NCI-H2196 (cell line): ENCODE data around the gene SHE.
"Not testable (repeated sequence)": the region's sequence is repeated elsewhere in the genome, so short reads cannot be mapped to it uniquely, and the experiment has no call there.

Experiments
- DNase-seq: peaks from one replicate; lab custom pipeline; 2025; ENCODE audit not compliant: unreplicated experiment; lab: John Stamatoyannopoulos, UW

The SHE gene

DNA sequence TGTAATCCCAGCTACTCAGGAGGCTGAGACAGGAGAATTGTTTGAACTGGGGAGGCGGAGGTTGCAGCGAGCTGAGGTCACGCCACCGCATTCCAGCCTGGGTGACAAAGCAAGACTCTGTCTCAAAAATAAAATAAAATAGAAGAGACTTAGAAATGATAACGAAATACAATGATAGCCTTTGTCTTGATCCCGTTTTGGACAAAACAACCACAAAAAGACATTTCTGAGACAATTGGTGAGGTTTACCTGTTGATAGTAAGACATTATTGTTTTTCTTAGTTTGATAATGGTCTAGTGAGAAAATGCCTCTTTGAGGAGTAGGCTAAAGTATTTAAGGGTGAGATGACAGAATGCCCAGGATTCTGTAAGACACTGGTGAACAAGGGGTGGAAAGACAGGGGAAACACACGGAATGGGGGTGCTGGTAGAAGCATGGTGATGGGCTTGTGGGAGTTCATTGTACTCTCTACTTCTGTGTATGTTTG, 11.9 kb upstream of the SHE start:
- DNase-seq, result no peak

GRCh38 chr1:154512760-154513159, 10.5 kb upstream of the SHE start:
- DNase-seq, result no peak

DNA sequence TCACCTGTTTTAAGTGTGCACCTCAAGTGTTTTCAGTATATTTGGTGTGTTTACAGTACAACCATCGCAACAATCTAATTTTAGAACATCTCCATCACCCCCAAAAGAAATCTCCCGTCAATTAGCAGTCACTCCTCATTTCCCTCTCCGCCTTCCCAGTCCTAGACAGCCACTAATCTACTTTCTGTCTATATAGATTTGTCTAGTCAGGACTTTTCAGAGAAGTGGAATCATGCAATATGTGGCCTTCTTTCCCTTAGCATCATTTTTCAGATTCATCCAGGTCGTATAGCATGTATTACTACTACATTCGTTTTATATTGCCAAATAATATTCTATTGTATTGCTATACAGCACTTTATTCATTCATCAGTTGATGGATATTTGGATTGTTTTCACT, 1.7 kb upstream of the SHE start:
- no peak for DNase-seq

GRCh38 chr1:154502744-154503115, 518 bp upstream of the SHE start:
- no peak for DNase-seq

- DNase-seq, result no peak
Measured at GRCh38 chr1:154501423-154502065, 668 bp downstream of the SHE start.

- DNase-seq, result no peak
Measured at GRCh38 chr1:154500533-154500932, 1.7 kb downstream of the SHE start.

DNA sequence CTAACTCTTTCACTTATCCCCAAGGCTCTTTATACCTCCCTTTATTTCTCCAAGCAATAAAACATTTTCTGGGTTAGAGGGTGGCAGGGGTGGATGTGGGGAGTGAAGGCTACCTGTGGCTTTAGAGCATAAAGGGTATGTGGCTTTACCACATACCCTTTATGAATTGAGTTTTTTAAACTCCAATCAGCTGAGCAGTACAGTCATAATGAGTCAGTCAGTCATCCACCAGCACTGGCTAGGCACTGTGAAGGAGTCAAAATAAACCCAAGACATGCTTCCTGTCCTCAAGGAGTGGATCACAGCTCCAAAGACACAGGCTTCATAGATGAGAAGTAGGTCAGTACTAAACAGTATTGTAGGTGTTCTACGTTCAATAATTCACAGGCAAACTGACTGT, 2.8 kb downstream of the SHE start:
- no peak for DNase-seq

GRCh38 chr1:154497026-154497806, 5.0 kb downstream of the SHE start:
- DNase-seq, result no peak

- no peak for DNase-seq
Measured at GRCh38 chr1:154496383-154496782, 5.8 kb downstream of the SHE start.

- DNase-seq, result no peak
Measured at GRCh38 chr1:154495496-154496273, 6.5 kb downstream of the SHE start.

- DNase-seq, result no peak
Measured at GRCh38 chr1:154493276-154493675, 8.9 kb downstream of the SHE start.

- DNase-seq, result no peak
Measured at GRCh38 chr1:154492115-154492514, 10.1 kb downstream of the SHE start.

- DNase-seq, result no peak
Measured at GRCh38 chr1:154490317-154490716, 11.9 kb downstream of the SHE start.

GRCh38 chr1:154489695-154490274, 12.4 kb downstream of the SHE start:
- no peak for DNase-seq

GRCh38 chr1:154488922-154489321, 13.3 kb downstream of the SHE start:
- DNase-seq, result no peak

GRCh38 chr1:154486756-154487155, 15.5 kb downstream of the SHE start:
- not testable (repeated sequence) for DNase-seq

DNA sequence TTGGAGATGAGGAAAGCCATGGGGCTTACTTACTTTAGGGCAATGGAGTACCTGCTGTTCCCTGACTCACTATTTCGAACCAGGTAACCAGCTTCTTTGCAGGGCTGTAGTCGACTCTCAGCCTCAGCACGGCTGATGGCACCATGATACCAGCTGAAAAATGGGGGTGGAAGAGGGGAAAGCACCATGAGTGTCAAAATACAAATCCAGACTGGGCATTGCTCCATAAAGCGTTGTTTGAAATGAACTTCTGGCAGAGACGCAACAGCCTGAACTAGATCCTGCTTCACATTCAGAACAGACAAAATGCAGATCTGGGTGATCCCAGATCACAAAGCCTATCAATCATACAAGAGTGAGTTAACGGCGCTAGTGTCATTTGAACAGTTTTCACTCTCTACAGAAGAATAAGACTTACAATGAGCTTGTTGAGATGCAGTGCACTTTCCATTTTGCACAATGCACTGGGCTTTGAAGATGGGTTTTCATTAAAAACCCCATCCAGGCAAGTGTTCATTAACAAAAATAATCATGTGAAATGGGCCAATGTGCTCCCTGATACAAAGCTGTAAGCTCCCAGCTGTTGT, 16.2 kb downstream of the SHE start:
- no peak for DNase-seq

GRCh38 chr1:154485106-154485505, 17.1 kb downstream of the SHE start:
- no peak for DNase-seq

GRCh38 chr1:154483941-154484803, 18.0 kb downstream of the SHE start:
- DNase-seq, result peak; percentile 53

DNA sequence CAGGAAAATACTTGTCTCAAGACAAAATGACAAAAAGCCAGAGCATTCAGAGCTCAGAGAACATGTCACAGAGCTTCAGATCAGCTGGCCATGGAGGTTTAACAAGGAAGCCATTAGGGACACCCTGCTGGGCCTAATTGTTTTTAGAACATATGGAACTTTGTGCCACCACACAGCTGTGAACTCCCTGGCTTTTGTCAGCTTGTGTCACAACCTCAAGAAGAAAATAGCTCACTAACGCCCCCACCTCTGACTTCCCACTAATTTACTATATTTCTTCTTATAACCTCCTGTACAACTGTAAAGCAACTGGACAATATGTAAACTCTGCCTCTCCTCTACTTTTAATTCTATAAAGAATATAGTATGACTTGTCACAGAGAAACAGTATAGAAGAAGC, 21.2 kb downstream of the SHE start:
- no peak for DNase-seq
